Left hindlimb (tissue), 1 donor: ENCODE results near the gene CA12.

Experiments
- DNase-seq: peaks from one replicate; pipeline ENCODE4 v3.0.0-alpha.2; 2018

CA12 gene

DNA sequence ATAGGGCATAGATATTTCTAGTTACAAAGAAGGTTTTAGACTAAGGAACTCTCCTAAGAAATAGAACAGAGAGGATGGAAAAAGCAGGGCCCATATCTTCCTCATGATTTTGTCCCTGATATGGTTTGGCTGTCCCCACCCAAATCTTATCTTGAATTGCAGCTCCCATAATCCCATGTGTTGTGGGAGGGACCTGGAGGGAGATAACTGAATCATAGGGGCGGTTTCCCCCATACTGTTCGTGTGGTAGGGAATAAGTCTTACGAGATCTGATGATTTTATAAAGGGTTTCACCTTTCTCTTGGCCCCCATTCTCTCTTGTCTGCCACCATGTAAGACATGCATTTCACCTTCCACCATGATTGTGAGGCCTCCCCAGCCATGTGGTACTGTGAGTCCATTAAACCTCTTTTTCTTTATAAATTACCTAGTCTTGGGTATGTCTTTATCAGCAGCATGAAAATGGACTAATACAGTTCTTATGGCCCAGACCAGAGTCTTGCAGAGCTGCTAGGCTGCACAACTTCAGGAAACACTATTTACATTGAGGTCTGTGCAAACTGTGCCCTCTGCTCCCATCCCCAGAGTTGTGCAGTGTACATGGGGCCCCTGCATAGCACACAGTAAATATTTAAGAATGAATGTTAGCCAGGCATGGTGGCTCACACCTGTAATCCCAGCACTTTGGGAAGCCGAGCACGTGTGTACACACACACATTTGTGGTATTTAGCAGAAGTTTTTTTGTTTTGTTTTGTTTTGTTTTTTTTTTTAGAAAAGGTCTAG lies 20.3 kb upstream of the CA12 start:
- no peak for DNase-seq

DNA sequence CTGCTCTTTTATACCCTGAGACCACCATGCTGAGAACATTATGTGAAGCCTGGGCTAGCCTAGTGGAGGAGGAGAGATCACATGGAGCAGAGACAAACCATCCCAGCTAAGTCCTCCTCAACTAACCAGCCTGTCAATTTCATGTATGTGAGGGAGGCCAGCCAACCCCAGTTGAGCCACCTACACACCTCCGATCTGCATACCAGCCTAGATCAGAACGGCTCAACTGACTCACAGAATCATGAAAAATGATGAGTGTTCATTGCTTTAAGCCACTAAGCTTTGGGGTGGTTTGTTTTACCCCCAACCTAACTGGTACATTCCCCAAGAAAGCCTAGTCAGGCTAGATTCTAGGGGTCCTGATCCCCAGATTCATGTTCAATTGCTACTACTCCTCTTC lies 19.4 kb upstream of the CA12 start:
- no peak for DNase-seq

DNA sequence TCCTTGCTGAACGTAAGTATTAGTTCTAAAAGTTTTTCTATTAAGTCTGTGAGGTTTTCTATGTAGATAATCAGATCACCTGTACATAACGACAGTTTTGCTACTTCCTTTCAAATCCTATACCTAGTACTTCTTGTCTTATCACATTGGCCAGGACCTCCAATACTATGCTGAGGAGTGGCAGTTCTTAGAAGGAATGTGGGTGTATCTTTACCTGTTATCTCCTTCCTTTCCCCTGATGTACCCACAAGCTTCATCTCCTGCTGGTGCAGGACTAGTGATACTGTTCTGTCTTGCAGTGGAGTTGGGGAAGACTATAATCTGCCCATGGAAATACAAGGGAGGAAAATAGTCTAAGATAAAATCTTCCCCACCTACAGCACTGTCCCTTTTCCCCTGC lies 16.8 kb upstream of the CA12 start:
- DNase-seq: no peak

DNA sequence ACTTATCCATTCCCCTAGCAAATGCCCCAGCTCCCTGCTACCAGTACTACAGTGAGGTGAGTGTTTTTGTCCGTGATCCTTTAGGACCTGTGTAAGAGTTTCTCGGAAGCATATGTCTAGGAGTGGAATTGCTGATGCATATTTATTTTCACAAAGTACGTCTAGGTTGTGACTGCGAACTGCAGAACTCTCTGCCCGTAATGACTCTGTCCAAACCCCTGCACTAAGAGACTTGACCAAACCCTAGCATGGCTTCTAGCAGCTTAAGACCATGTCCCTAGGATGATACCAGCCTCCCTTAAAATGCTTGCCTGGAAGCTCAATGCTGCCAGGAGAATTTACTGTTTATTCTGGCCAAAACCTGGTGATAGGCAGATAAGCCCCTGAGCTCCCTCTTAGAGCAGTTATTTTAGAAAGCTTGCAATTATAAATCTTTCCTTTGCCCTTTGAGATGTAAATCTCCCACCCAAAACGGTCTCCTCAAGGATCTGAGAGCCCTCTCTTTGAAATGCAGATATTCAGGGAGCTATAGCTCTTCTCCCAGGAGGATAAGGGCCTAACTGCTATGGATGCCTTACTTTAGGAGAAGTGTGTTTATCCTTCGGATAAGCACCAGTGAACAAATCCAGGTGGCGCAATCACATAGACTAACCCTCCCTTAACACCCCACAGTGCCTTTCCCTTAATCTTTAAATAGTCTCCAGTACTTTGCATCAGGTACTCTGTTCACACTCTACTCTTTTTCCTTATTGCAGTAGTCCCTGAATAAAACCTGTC lies 14.7 kb upstream of the CA12 start:
- no peak for DNase-seq

DNA sequence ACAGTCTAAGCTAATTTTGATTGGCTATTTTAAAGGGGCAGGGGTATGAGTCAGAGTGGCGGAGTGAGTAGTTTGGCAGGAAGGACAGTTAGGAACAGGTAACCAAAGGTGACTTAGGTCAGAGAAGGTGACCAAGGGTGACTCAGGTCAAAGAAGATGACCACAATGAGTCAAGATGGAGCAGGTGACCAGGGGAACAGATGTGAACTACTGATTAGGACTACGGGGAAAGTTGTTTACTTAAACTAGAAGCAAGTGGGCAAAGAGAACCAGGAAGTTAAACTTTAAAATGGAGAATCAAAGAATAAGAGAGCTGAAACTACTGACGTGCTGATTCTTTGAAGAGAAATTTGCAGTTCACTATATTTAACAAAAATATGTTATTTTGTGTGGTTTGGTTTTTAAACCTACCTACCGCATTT lies 14.1 kb upstream of the CA12 start:
- DNase-seq: no peak

DNA sequence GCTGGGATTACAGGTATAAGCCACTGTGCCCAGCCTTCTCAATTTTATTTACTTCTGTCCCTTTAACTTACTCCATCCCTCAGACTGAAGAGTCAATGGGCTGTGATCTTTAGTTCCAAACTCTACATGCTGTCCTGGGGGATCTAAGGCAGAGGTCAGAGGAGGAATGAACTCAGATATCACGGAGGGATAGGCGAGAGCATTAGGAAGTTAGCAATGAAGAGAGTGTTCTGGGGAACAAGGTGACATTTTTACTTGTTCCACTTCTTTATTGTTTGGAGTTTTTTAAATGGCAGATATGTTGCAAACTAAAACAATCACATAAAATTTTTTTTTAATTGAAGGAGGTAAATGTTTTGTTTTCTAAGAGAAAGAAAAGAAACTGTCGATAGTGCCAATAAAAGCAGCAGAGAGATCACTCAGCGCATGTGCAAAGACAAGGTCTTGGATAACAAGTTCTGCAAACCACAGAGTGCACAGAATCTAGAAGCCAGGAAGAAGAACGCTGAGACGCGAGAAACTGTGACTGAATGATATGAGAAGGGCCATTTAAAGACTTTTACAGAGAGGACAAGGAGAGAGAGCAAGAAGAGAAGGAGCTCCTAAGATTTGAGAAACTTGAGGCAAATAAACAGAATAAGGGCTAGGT lies 10.8 kb upstream of the CA12 start:
- no peak for DNase-seq

DNA sequence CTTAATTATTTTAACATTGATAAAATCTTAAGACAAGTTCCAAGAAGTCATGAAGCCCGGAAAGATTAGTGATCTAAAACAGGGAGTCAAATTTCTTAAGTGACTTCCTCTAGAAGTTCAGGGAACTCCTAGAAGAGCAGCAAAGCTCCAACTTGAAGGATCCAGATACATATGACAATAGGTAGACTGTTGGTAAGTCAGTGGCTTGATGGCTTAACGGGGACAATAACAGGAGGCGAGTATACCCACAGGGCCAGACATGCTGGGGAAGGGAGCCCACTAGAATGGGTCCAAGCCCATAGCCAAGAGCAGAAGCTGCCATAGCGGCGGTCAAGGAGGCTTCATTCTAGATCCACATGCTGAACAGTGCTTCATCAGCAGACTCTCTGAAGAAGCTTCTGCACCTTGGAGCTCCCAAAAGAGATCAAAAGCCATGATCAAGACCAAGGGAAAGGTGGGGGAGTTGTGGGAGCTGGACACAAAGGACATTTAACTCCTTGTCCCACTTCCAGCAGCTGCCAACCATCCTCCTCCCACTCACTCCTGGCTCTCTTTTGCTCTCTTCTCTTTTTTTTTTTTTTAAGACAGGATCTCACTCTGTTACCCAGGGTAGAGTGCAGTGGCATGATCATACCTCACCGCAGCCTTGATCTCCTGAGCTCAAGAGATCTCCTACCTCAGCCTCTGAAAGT lies 10.2 kb upstream of the CA12 start:
- no peak for DNase-seq

DNA sequence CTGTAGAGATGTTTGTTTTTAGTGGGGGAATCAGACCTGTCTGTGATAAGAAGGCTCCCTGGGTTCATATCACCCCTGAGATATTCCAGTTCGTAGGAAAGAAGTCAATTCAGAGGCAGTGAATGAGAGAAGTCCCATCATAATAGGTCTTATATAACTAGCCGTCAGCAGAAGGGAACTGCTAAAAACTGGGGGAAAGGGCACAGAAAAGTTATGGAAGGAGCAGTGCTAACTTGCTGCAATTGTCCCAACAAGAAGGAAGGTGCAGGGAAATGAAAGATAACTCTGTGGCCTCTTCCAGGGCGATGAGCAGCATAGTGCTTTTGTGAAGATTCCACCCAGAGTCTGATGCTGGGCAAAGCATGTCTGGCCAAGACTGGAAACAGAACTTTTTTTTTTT lies 9.0 kb upstream of the CA12 start:
- no peak for DNase-seq

DNA sequence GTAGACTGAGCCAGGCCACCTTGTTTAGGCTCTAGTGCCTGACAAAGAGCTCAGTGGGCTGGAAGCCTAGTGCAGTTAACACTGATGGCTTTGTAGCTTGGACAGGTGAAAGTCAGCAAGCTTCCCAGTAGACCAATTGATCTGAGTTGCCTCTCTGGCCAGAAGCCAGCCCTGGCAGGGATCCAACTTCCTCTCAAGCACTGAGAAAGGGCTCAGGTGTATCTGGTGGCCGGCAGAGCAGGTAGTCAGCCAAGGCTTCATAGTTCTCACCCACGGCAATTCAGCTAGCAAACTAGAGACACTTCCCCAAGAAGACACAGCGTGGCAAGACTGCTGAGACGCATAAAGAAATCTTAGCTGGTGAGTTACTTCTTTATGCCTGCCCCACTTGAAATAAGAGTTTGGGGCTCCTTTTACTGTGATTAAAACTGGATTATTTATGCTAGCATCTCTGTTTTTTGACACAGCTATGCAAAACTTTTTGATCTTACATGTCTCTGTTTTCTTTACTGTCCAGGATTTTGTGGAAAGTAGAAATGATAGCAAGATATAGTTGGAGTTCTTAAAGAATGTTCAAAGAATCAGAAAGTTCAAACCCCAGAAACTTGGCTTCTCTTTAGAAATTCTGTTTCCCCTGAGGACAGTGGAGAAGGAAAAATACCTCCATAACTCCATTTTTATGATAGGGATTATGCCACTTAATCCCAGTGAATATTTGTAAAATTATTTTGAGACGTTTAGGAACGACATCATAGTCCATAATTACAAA lies 8.4 kb upstream of the CA12 start:
- no peak for DNase-seq

DNA sequence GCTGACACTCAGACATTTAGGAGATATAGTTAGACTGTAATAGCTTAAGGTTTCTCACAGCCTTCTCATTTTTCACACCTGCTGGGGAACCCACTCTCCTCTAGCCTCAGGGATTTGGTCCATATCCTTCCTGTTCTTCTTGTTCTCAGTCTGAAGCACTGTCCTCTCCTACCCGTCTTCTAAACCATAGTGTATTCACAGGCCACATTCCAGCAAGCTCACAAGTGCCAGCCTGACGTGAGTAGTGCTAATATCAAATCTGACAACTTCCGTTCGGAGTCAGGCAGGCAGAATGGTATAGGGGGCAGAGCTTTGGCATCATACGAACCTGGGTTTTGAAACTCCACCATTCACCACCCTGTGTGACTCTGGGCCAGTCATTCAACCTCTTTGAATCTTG lies 6.9 kb upstream of the CA12 start:
- DNase-seq: no peak

DNA sequence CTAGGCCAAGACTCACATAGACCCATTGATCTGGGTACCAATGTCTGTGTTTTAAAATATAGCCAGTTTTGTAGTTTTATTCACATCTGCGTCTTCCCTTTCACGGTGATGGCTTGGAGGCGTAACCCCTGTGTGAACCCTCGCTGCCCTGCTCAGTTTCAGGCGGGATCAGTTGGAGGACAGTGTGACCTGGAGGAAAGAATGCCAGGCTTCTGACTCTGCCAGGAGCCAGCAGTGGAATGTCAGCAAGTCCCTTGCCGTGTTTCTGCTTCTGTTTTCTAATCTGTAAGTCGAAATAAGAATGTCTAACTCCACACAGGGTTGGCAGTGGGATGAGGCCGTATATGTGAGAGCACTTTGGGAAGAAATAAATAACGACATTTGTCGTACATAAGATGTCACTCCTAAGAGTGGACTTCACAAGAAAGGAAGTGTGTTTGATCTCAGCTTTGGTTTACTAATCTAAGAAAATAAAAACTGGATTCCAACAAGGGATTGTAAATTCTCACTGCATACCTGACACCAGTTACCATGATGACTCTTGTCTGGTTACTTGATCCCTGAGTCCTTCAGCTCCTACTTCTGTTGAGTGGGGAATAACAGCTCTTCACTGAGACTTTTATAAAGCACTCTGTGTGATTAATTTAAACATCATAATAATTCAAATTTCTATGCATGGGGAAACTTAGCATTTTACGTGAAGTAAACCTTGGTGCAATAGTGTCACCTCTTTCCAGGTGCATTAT lies 6.3 kb upstream of the CA12 start:
- DNase-seq: no peak

DNA sequence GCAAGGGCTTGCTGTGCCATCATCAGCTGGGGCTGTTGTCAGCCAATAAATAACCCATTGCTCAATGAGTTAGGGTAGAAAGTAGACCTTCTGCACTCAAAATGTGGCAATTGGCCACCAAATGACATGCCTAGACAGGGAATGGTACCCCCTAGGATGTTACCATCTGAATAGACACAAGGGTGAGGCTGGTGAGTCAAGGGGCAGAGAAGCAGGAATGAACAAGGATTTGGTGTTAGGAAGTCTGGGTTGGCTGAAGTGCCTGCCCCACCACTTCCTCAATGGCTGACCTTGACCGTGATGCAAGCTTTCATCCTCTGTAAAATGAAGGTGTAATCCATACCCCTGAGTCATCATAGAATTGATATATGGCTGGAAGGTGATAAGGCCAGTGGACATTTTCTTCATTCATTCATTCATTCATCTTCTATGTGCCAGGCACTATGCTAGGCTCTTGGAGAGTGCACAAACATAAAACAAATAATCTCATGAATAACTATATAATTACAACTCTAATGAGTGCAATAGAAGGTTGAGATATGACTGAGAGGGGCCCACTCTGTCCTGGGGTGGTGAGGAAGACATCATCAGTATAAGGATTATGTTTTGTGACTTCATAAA lies 4.4 kb upstream of the CA12 start:
- DNase-seq: no peak

DNA sequence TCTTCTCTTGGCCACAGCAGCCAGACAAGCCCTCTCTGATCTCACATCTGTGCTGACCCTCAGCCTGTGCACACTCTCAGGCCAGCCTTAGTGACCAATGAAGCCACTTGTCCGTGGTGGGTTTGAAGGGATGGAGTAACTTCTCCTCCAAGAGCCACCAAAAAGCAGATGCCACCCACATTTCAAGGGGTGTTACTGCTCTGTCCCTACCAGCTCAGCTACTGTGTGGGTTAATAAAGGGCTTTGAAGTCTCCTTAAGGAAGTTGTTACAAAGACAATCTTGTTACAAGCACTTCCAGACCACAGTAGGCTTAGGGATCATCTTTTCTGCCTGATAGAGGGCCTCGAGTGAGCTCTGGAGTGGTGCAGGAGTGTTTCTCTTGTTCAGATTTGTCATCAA lies 3.3 kb upstream of the CA12 start:
- DNase-seq: no peak

DNA sequence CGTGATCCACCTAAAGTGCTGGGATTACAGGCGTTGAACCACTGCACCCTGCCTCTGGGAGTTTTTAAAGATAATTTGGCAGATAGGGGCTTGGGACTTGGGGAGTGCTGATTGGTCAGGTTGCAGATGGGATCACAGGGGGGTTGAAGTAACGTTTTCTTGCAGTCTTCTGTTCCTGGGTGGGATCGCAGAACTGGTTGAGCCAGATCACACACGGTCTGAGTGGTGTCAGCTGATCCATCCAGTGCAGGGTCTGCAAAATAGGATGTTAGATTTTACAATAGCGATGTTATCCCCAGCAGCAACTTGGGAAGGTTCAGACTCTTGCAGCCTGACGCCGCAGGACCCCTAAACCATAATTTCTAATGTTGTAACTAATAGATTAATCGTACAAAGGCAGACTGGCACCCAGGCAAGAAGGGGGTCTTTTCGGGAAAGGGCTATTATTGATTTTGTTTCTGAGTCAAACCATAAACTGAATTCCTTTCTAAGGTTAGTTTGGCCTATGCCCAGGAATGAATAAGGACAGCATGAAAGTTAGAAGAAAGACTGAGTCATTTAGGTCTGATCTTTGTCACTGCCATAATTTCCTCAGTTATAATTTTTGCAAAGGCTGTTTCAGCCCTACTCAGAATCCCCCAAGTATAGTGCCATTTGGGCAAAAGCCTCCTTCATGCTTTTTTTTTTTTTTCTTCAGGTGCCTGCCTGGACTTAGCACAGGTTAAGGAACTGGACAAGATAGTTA lies 1.5 kb upstream of the CA12 start:
- DNase-seq: no peak

DNA sequence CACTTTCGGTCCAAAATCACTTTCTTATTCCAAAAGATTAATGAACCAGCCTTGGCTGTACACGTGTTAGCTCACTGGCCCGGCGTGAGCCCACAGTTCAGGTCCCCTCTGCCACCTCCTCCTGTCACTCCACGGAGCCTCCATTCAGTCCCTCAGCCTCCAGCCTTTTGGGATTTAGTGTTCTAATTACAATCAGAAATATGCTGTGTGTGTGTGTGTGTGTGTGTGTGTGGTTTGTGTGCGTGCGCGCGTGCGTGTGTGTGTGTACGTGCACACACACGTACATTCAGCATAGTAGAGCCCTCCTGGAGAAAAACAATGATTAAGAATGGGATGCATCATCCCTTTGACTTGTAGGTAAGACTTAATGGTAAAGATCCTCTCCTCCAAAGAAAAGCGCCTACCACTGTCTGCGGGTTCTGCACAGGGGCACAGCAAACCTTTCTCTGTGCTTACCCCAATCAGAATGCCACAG lies 801 bp downstream of the CA12 start:
- DNase-seq: no peak

DNA sequence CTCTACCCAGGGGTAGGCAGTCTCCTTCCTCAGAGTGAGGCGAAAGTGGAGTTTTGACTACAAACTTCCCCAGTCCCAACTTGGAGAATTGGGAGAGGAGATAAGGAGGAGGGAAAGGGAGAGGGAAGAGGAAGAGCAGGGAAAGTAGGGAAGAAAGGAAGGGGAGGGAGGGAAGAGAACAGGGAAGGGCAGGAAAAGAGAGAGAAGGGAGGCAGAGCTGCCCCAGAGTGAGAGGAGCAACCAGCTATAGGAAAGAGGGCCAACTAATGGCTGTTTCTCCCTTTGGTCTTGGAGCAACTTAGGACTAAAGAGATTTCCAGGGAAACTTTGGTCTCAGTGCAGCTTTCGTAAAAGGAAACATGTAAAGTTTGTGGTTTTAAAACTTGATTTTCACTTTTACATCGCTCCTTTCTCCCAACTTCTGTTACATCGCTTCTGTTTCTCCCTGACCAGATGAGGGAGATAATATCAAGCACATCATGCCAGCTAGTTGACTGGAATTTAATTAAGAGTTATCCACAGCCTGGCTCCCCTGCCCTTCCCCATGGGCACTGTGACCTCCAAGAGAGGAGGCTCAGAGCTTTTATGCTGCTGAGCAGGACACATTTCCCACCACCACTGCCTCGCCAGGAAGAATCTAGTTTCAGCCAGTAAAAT lies 1.4 kb downstream of the CA12 start:
- DNase-seq: no peak

DNA sequence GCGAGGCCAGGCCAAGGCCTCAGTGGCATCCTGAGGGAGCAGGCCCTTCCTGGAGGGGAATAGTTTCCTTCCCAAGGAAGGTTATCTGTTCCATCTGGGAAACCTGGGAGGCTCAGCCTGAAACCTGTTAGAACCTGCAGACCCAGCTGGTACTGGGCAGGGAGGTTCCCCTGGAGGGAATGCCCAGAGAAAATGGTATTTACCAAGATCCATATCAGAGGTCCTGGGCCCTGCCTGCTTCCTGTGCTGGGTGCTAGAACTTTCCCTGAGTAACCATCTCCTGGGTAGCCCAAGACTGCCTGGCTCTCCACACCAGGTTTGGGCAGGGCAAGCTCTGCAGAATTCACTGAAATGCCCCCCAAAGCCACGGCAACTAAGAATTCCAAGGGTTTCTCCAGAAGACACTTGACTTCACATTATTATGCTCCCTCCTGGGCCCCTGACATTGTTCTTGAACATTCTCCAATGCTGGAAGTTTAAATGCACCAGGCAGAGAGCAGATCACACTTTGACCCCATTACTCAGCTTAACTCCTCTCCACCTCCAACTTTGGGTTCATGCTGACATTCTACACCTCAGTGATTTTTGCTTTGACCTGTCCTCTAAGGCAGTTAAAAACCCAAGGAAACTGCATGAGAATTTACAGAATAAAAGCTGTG lies 2.0 kb downstream of the CA12 start:
- no peak for DNase-seq

DNA sequence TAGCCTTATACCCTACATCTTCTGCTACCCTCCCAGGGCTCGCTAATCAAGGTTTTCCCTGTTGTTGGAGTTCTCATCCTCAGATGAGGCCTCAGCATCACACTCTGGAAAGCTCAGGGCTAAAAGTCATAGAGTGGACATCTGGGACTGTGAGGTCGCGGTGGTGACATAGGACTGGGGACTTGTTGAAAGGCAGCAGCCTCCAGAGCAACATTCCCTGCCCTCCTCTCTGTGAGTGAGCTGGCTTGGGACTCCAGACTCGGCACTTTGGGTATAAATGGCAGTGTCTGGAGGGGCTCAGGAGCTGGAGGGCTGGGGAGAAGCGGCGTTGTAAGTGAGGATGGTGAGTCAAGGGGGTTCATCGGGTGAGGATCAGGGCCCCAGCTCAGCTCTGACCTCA lies 2.7 kb downstream of the CA12 start:
- DNase-seq: no peak
